CD4-positive, alpha-beta T cell treated with Interleukin-2 at 100 ng/mL for 4 hours (primary cell): ENCODE results near the gene USP44.
"Not testable (repeated sequence)": the region's sequence is repeated elsewhere in the genome, so short reads cannot be mapped to it uniquely, and the experiment has no call there.

Experiments used
- DNase-seq: peaks from one replicate; pipeline ENCODE4 v3.0.0-alpha.2; 2020; ENCODE audit warnings: low spot score

USP44 gene

DNA sequence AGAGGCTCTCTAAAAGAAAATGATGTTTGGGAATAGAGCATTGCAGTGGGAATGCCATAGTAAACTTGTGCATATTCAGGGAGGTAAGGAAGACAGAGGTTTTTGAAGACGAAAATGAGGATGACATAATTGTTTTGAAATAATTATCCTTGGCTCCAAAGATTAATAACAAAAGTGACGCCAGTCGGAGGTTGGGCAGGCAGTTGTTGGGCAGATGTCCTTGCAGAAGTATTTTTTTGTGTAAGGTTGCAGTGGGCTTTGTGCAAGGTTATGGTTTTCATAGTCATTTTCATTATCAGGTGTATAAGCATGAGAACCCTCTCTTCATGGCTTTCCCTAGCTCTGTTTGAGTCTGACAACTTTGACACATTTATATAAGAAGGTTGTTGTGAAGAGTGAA is 42.0 kb downstream of the USP44 start:
- no peak for DNase-seq

- no peak for DNase-seq
Observed at GRCh38 chr12:95506707-95507523, 44.4 kb downstream of the USP44 start.

DNA sequence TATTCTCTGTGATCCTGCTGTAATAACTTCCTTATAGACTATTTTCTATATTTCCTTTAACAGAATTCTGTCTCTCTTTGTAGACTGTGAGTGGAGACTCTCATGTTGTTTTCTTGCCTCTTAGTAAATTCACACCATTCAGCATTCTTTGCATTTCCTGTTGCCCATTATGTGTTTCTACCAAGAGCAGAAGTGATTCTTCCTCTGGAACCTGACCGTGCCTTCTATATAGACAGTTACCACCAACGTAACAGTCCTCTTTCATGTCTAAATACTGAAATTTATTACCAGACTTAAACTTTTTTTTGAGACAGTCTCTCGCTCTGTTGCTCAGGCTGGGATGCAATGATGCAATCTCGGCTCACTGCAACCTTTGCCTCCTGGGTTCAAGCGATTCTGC is 46.2 kb downstream of the USP44 start:
- no peak for DNase-seq

DNA sequence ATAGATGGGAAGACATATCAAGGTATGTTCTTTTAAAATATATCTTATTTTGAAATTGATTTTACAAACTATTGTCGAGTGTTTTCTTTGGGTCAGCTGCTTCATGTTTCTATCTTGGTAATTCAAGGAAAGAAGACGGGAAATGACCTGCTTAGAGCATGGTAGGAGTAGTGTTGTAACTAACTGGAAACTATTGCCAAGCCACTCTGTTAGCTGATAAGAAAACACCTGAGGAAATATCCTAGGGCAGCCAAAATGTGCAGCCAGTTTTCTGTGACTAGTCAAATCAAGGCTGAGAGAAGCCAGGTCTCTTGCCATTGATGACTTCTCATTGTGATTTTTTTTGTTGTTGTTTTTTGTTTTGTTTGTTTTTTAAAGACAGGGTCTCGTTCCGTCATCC is 47.1 kb downstream of the USP44 start:
- no peak for DNase-seq

DNA sequence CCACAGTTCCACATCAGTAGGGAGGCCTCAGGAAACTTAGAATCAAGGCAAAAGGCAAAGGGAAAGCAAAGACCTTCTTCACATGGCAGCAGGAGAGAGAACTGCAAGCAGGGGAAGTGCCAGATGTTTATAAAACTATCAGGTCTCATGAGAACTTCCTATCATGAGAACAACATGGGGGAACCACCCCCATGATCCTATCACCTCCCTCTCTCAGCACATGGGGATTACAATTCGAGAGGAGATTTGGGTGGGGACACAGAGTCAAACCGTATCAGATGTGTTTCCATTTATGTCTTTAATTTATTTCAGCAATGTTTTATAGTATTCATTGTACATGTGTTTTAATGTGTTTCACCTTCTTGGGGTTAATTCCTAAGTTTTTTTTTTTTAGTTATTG is 51.5 kb downstream of the USP44 start:
- DNase-seq, result no peak

GRCh38 chr12:95498968-95499367 is 52.3 kb downstream of the USP44 start:
- DNase-seq, result no peak

DNA sequence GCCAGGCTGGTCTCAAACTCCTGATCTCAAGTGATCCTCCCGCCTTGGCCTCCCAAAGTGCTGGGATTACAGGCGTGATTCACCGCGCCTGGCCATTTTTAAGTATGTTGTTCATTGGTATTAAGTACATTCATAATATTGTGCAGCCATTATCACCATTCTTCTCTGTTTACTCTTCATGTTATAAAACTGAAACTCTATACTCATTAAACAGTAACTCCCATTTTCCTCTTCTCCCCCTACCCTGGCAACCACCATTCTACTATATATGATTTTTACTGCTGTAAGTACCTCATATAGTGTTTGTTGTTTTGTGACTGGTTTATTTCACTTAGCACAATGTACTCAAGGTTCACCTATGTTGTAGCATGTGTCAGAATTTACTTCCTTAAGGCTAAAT is 54.2 kb downstream of the USP44 start:
- DNase-seq, result no peak

- no peak for DNase-seq
Observed at GRCh38 chr12:95495433-95495832, 55.8 kb downstream of the USP44 start.

DNA sequence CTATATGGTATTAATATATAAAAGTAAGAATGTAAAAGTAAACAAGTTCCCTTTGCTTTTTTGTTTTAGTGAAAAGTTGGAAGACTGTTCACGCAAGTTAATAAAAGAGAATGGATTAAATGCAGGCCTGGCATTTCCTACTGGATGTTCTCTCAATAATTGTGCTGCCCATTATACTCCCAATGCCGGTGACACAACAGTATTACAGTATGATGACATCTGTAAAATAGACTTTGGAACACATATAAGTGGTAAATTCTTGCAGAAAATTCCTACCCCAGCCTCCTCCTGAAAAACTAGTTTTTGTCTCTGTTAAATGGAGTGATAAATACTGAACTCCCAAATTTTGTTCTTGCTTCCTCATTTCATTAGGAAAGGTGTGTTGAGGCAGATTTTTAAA is 56.4 kb downstream of the USP44 start:
- DNase-seq, result no peak

- no peak for DNase-seq
Observed at GRCh38 chr12:95492462-95492861, 58.8 kb downstream of the USP44 start.

- DNase-seq, result no peak
Observed at GRCh38 chr12:95487024-95487423, 64.3 kb downstream of the USP44 start.

DNA sequence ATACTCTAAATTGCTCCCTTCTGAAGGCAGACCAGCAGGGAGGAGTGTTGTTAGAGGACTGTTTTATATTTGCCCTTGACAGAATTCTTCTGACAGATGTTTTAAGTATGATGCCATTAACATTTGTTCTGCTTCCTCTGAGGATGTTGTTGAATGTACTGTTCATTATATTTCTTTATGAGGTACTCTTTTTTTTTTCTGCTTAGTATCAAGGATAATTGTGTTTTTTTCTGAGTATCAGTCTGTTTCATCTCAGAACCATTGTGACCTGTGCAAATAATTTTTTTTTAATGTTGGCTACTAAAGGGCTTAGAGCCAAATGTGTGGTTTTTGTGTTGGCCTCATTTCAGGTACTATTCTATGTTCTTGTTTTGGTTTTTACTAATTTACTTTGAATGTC is 66.8 kb downstream of the USP44 start:
- DNase-seq, result no peak

DNA sequence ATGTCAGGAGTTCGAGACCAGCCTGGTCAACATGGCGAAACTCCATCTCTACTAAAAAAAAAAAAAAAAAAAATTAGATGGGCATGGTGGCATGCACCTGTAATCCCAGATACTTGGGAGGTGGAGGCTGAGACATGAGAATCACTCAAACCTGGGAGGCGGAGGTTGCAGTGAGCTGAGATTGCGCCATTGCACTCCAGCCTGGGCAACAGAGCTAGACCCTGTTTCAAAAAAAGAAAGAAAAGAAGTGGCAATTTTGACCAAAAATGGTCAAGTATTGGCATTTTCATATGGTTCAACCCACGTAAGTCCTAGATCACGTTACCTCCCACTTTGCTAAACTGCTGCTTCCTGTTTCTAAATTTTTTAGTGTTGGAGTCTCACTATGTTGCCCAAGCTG is 68.7 kb downstream of the USP44 start:
- not testable (repeated sequence) for DNase-seq

DNA sequence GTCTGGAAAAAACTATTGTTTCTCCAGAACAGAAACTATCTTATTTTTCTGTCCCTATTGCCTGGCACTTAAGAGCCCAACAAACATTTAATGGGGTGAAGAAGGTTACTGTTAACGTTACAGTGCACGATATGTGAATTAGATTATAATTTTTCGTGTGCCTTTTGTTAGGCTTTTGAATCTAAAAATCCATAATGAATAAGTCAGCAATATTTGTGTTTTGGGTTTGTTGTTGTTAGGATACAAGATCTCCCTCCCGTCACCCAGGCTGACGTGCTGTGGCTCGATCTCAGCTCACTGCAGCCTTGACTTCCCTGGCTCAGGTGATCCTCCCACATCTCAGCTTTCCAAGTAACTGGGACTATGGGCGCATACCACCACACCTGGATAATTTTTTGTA is 69.4 kb downstream of the USP44 start:
- no peak for DNase-seq

DNA sequence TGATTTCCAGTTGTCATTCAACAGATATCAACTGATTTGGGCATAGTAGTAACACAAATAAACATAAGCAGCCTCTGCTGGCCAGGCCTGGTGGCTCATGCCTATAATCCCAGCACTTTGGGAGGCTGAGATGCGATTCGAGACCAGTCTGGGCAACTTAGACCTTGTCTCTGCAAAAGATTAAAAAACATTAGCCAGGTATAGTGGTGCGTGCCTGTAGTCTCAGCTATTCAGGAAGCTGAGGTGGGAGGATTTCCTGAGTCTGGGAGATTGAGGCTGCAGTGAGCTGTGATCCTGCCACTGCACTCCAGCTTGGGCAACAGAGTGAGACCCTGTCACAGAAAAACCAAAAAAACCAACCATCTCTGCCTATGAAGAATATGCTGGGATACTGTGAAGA is 70.2 kb downstream of the USP44 start:
- no peak for DNase-seq

DNA sequence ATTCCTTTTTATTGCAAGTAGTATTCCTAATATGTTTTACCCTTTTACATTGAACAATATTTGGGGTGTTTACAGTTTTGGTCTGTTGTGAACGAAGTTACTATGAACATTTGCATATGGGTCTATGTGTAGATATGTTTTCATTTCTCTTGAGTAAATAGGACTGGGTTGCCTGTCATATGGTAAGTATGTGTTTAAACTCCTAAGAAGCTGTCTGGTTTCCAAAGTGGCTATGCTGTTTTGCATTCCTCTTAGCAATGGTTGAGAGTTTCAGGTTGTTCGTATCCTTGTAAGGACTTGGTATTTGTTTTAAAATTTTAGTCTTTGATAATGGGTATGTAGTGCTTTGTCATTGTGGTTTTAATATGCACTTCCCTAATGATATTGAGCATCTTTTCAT is 71.0 kb downstream of the USP44 start:
- DNase-seq, result no peak

DNA sequence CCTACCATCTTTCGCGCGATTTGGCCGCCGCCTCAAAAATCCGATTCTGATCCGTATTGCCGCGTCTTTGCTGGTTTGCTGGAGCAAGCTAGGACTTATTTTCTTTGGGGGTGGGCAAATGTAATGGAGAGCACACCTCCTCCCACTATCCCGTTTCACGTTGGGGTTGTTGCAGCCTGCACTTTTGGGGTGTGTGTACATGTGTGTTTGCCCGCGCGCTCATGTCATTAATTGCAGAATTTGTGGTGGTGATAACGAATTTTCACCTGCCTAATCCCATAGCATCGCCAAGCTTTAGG is 76.7 kb downstream of the USP44 start:
- DNase-seq, result no peak

- DNase-seq, result peak; percentile 92
Observed at GRCh38 chr12:95473884-95474659, 77.2 kb downstream of the USP44 start, which contains the start of gene METAP2. METAP2 (plus strand) TSS chr12:95474152; CDS start chr12:95474180, 28 bp downstream.

- DNase-seq, result peak; percentile 38
Observed at GRCh38 chr12:95473231-95473883, 77.9 kb downstream of the USP44 start.

- DNase-seq, result no peak
Observed at GRCh38 chr12:95470300-95470699, 81.0 kb downstream of the USP44 start.
